Thyroid gland (tissue), 4 donors: ENCODE results near the gene FGF3.

Experiments used
- CTCF ChIP-seq, 6 experiments: fragments of 200-600 bp in 3 of 6; fragments of 450-650 bp in 3 of 6; sonication (generic) in 3 of 6; IDR thresholded peaks; one replicate each; pipeline ENCODE4 v1.5.1; 2016 to 2019; ENCODE audit warnings: antibody characterized with exemption in 6 of 6, mild to moderate bottlenecking in 2 of 6, inconsistent platforms in 1 of 6, moderate library complexity in 1 of 6
- POLR2A ChIP-seq, 2 donors: fragments of 450-650 bp; IDR thresholded peaks; one replicate each; pipeline ENCODE4 v1.6.1; 2017; ENCODE audit warnings: antibody characterized with exemption in 2 of 2, mild to moderate bottlenecking in 2 of 2, moderate library complexity in 1 of 2

- no peak for TF ChIP-seq CTCF (IDR thresholded peaks at IDR 0.05)
- no peak for TF ChIP-seq POLR2A (IDR thresholded peaks at IDR 0.05)
Observed at GRCh38 chr11:69859275-69859934, 40.2 kb upstream of the FGF3 start.
